ENCODE measurements around the gene ATP5PD.

Gene ATP5PD

GRCh38 chr17:75046407-75047289 is at the start of gene ATP5PD, which contains the start of gene KCTD2:
ATP5PD (minus strand) TSS chr17:75046969; CDS start chr17:75042650, 4,319 bp downstream.
KCTD2 (plus strand) TSS chr17:75047225; CDS start chr17:75047251, 26 bp downstream.
- DNase-seq (ENCODE audit: low read depth in 1 of 2, low spot score in 1 of 2) = peak; percentile 84 to 93

GRCh38 chr17:75096082-75096625 is 49.4 kb upstream of the ATP5PD start:
- DNase-seq (ENCODE audit: low read depth in 1 of 2, low spot score in 1 of 2) = no peak

- no peak for DNase-seq (ENCODE audit: low read depth in 1 of 2, low spot score in 1 of 2)
These were observed 48.2 kb upstream of the ATP5PD start for GRCh38 chr17:75094871-75095399.

GRCh38 chr17:75093548-75094158 is 46.9 kb upstream of the ATP5PD start:
- DNase-seq (ENCODE audit: low read depth in 1 of 2, low spot score in 1 of 2) = no peak

GRCh38 chr17:75091855-75092327 is 45.1 kb upstream of the ATP5PD start:
- no peak for DNase-seq (ENCODE audit: low read depth in 1 of 2, low spot score in 1 of 2)

GRCh38 chr17:75090871-75091854 is 44.4 kb upstream of the ATP5PD start:
- no peak for DNase-seq (ENCODE audit: low read depth in 1 of 2, low spot score in 1 of 2)

- DNase-seq (ENCODE audit: low read depth in 1 of 2, low spot score in 1 of 2) = no peak
These were observed 42.0 kb upstream of the ATP5PD start for GRCh38 chr17:75088465-75089417.

- no peak for DNase-seq (ENCODE audit: low read depth in 1 of 2, low spot score in 1 of 2)
These were observed 41.0 kb upstream of the ATP5PD start, which contains the start of gene SLC16A5 for GRCh38 chr17:75087558-75088453. SLC16A5 (plus strand) TSS chr17:75087954; CDS start chr17:75093637, 5,683 bp downstream.

GRCh38 chr17:75087182-75087557 is 40.4 kb upstream of the ATP5PD start:
- no peak for DNase-seq (ENCODE audit: low read depth in 1 of 2, low spot score in 1 of 2)

- DNase-seq (ENCODE audit: low read depth in 1 of 2, low spot score in 1 of 2) = no peak
These were observed 39.9 kb upstream of the ATP5PD start for GRCh38 chr17:75086496-75087181.

GRCh38 chr17:75084039-75084660 is 37.4 kb upstream of the ATP5PD start:
- no peak for DNase-seq (ENCODE audit: low read depth in 1 of 2, low spot score in 1 of 2)

- no peak for DNase-seq (ENCODE audit: low read depth in 1 of 2, low spot score in 1 of 2)
These were observed 35.9 kb upstream of the ATP5PD start for GRCh38 chr17:75082683-75083082.

GRCh38 chr17:75081611-75082540 is 35.1 kb upstream of the ATP5PD start:
- no peak for DNase-seq (ENCODE audit: low read depth in 1 of 2, low spot score in 1 of 2)

- no peak for DNase-seq (ENCODE audit: low read depth in 1 of 2, low spot score in 1 of 2)
These were observed 32.2 kb upstream of the ATP5PD start for GRCh38 chr17:75079023-75079373.

GRCh38 chr17:75078284-75079022 is 31.7 kb upstream of the ATP5PD start:
- no peak for DNase-seq (ENCODE audit: low read depth in 1 of 2, low spot score in 1 of 2)

All from activated CD4-positive, alpha-beta T cell treated with anti-CD3 and anti-CD28 coated beads, Interleukin-2, amount 50 U/mL, for 24 hours (primary cell).